GM18519 (cell line): ENCODE data around the gene TRAPPC3L.
A peak's percentile ranks its signal among the peaks of the same experiment; 100 is the strongest.

Experiments
- ATAC-seq: cut with Tn5 transposase; IDR thresholded peaks from one replicate; pipeline ENCODE4 v1.9.1; 2021; ENCODE audit warnings: mild to moderate bottlenecking, moderate library complexity; ENCODE audit not compliant: unreplicated experiment, low FRiP score

The TRAPPC3L gene

GRCh38 chr6:116560130-116560529 lies 14.6 kb upstream of the TRAPPC3L start:
- ATAC-seq = no peak

DNA sequence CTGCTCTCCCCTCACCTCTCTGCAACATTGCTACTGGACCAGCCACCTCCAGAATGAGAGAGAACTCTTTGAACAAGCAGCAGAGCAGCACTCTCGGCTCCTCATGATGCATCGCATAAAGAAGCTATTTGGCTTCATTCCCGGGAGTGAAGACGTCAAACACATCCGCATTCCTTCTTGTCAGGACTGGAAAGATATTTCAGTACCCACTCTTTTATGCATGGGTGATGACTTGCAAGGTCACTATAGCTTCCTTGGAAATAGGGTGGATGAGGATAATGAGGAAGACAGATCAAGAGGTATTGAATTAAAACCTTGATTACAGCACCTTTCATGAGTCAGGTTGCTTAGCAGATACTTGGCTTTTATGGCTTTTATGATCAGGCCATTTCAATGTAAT lies 12.4 kb upstream of the TRAPPC3L start:
- no peak for ATAC-seq

DNA sequence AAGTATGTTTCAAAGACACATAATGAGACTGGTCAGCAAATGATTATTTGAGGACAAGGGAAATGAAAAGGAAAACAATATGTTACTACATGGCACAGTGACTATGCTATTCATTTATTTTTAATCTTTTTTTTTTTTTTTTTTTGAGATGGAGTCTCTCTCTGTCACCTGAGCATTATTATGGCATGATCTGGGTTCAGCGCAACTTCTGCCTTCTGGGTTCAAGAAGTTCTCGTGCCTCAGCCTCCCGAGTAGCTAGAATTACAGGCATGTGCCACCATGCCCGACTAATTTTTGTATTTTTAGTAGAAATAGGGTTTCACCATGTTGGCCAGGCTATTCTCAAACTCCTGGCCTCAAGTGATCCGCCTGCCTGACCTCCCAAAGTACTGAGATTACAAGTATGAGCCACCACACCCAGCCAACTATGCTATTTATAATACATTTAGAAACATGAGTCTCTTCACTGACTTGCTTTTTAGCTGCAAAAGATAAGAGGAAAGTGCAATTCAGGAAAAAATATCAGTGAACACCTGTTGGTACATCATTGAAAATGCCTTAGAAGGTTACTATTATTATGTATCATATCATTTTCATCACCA lies 11.4 kb upstream of the TRAPPC3L start:
- ATAC-seq = no peak

DNA sequence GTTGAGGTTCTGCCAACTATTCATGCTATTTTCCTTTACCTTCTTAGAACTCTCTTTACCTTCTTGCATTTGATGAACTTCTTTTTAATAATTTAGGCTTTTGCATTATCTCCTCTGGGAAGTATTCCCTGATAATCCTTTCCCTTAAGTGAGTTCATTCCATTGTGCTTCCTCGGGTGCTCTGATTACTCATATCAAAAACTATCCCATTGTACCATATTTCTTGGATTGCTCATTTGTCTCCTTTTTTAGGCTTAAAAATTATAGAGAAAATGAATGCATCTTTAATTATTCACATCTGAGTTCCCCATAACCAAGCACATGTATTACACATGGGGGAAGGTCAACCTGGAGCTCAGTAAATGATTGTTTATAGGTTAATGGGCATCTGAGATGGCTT lies 10.6 kb upstream of the TRAPPC3L start:
- no peak for ATAC-seq

- ATAC-seq = no peak
Observed at GRCh38 chr6:116553451-116553850, 8.0 kb upstream of the TRAPPC3L start, which contains the start of gene CALHM4. Gene CALHM4 (plus strand): TSS chr6:116553751. CDS start chr6:116553794, 43 bp downstream.

DNA sequence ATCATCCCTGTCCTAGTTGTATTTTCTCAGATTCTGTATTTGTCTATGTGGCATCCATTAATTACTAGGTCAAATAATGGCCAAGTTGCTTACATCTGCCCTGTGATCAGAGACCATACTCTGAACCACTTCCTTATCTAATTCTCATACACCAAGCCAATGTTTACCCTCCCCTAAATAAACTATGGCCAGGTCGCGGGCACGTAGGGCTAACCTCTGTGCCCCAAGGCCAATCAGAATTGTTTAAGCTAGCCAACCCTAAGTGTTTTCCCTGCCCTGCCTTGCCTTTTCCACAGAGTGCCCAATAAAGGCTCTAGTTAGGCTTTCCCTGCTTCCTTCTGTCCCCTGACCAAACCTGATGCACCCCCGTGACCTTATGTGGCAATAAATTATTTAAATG lies 5.3 kb upstream of the TRAPPC3L start:
- ATAC-seq = no peak

DNA sequence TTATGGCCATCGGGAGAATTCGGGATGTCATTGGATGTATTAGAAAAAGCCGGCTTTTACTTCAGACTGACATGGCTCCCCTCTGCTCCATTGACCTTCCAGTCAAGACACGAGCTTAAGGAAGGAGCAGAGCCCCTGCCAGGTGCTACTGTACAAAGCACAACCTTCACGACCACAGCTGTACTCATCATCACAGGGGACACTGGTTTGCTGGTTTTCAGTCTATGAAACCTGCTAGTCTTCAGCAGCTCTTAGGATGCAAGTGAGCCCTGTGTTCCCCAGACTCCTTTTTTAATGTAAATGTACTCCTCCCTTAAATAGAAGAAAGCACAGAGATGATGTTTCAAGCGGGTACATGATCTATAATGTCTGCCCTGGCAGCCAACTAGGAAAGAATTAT lies 1.9 kb upstream of the TRAPPC3L start:
- ATAC-seq = no peak

GRCh38 chr6:116543149-116543548 lies 2.3 kb downstream of the TRAPPC3L start:
- ATAC-seq = no peak

DNA sequence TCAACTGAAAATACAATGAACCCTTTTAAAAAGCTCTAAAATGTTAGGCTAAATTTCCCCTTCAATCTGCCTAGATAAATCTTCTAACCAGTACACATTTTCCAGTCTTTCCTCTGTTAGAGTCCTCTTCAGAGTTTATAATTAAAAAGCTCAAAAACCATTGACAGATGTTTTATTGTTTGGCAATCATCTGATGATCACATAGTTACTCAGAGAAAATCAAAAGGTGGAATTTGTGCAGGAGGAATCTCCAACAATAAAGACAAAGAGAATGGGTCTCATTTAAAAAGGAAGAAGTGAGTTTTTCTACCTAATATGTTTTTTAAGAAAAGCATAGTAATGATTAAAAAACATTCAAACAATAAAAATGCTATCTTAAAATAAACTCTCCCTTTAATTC lies 3.1 kb downstream of the TRAPPC3L start:
- ATAC-seq = no peak

- peak; percentile 59 for ATAC-seq
Observed at GRCh38 chr6:116536216-116536621, 9.3 kb downstream of the TRAPPC3L start.

- ATAC-seq = no peak
Observed at GRCh38 chr6:116535109-116535508, 10.4 kb downstream of the TRAPPC3L start.

GRCh38 chr6:116533233-116533957 lies 12.1 kb downstream of the TRAPPC3L start:
- ATAC-seq = no peak

DNA sequence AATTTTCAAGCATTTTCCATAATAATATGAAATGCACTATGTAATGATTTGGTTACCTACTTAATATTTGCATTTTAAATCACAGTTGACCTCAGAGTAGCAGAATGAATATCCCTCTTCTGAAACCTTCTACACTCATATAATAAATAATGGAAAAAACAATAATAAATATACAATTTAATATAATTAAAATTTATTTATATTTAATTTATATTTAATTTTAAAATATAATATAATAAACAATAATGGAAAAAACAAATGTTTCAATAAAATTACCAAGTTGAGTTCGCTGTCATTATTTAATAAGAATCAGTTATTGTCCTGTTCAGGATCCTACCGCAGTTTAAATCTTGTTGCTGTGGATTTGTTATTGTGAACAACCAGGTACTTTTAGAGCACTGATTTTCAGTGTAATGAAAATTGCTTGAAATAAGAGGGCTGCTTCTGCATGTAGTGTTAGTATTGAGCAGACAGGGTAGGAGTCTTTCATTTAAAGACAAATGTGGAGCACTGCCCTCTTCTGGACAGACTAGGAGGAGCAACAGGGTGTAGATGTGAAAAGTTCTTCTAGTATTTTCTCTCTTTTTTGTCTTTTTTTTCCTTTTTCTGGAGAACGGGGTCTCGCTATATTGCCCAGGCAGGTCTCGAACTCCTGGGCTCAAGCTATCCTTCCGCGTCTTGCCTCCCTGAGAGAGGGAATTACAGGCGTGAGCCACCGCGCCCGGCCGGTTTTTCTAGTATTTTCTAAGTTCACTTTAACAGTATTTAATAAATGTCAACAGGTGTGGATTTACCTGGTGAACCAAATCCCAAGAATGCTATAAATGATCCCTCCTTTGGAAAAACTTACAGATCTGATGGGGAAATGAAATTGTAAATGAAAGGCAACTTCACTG lies 13.6 kb downstream of the TRAPPC3L start:
- peak; percentile 77 for ATAC-seq

DNA sequence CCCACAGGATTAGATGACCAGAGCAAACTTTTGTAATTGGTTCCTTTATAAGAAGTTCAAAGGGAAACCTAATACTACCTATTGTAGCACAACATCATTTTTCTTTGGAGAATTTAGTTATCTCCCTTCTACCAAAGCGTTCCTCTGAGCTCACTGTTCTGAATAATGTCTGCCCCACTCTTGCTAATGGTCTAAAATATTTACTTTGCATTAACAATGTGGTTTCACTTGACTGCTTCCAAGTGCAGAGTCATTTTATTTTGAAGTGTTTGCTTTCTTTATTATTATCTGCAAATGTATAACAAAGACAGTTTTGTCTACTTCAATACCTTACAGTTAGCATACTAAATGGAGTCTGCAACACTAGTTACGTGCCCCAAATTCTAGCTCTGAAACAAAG lies 15.0 kb downstream of the TRAPPC3L start:
- ATAC-seq = no peak

- no peak for ATAC-seq
Observed at GRCh38 chr6:116529466-116530290, 15.8 kb downstream of the TRAPPC3L start.

GRCh38 chr6:116528780-116529179 lies 16.7 kb downstream of the TRAPPC3L start:
- ATAC-seq = no peak

DNA sequence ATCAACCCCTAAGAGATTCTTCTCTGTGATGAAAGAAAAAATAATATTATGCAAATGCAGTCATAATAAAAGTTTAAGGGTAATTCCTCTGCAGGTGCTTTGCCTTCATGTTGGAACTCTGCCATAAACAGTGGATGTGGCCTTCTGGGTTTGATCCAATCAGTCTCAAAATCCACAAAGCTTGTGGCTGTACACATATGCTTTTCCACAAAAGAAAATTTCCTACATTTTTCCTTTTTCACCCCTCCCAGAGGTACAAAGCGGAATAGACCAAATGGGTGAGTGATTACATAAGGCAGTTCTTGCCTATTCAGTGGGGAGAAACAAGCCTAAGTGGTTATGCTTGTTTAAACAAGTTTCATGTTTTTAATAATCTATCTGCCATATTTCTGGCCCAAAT lies 17.4 kb downstream of the TRAPPC3L start:
- ATAC-seq = no peak

- ATAC-seq = no peak
Observed at GRCh38 chr6:116524236-116524635, 21.2 kb downstream of the TRAPPC3L start.

GRCh38 chr6:116522896-116523295 lies 22.6 kb downstream of the TRAPPC3L start:
- no peak for ATAC-seq

DNA sequence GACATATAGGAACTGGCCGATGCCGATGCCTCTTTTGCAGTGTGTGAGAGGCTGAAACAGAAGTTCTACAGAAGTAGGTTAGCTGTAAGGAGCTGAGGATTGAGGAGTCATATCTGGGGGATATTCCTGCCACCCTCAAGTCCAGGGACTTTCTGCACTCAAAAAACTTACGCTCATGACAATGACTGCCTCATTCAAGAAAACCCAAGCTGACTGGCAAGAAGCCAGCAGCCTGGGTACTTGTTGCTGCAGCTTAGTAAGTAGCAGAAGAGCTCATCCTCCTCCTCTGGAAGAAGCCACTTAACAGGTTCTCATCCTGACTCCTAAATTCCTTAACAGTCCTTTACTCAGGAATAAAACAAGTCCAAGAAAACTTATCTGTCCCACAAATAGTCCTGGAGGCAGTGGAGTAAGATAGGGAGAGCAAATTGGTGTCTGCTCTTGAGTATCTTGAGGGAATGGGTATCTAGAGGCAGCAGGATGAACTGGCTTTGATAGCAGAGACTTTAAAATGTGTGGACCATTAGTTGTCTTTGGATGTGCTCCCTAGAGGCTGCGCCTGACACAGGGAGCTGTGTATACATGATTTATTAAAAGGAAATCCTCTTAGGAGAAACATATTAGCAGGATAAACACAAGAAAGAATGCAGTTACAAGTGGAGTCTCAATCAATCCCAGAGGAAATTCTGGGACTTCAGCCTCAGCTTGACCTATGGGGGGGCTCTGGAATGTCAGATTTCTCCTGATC lies 26.7 kb downstream of the TRAPPC3L start:
- ATAC-seq = no peak
